Fibroblast of pulmonary artery (primary cell): Measurements from ENCODE around the gene OLFM1.

Experiments
- DNase-seq: peaks from one replicate; pipeline ENCODE4 v3.0.0-alpha.2; 2010; ENCODE audit warnings: low read depth
- H3K4me3 ChIP-seq: replicated peaks from 2 replicates; pipeline ENCODE4 v1.5.1; 2011; ENCODE audit warnings: low read depth, mild to moderate bottlenecking, control low read depth, low read length, moderate library complexity
- TF ChIP-seq, protein P1 (sequence below): IDR thresholded peaks from 2 replicates; pipeline ENCODE4 v1.5.1; 2011; ENCODE audit warnings: mild to moderate bottlenecking, control low read depth, low read length, inconsistent platforms; ENCODE audit errors: missing control alignments

OLFM1 gene

DNA sequence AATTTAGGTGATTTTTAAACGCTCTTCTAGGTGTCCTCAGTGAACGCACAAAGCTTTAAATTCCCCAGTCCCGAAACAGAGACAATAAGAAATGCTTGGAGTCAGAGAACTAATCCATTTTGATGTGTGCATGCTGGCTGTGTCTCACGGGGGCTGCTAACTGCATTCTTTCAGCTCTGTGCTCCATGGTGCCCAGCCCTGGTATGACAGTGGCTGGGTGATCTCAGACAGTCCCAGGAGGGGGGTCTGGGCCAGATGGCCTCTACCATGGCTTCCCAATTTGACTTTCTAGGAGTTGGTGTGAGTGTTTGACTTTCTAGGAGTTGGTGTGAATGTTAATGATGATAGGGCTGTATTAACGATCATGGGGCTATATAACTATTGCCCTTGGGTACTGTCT lies 12.1 kb downstream of the OLFM1 start:
- no peak for DNase-seq
- TF ChIP-seq, protein P1, sequence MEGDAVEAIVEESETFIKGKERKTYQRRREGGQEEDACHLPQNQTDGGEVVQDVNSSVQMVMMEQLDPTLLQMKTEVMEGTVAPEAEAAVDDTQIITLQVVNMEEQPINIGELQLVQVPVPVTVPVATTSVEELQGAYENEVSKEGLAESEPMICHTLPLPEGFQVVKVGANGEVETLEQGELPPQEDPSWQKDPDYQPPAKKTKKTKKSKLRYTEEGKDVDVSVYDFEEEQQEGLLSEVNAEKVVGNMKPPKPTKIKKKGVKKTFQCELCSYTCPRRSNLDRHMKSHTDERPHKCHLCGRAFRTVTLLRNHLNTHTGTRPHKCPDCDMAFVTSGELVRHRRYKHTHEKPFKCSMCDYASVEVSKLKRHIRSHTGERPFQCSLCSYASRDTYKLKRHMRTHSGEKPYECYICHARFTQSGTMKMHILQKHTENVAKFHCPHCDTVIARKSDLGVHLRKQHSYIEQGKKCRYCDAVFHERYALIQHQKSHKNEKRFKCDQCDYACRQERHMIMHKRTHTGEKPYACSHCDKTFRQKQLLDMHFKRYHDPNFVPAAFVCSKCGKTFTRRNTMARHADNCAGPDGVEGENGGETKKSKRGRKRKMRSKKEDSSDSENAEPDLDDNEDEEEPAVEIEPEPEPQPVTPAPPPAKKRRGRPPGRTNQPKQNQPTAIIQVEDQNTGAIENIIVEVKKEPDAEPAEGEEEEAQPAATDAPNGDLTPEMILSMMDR, result no peak
- H3K4me3 ChIP-seq, result no peak overlapping the region

DNA sequence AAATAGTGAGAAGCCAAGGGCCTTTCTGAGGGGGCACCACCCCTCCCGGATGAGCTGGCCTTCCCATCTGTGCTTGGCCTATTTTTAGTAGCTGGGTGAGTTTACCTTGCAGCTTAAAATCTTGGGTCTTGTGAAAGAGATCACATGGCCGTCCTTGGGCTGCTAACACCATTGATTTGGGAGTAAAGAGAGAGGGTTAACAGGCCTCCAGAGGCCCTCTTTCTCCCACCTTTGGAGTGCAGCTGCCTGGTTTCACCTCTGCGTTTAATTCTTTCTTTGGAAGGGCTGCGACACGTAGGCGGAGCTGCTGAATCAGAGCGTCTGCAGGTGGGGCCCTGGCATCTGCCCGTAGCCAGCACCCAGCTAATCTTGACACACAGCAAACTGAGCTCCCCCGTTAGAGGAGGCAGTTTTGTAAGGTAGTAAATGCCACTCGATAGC lies 12.8 kb downstream of the OLFM1 start:
- DNase-seq, result no peak
- H3K4me3 ChIP-seq, result no peak overlapping the region
- TF ChIP-seq, protein P1, result no peak

DNA sequence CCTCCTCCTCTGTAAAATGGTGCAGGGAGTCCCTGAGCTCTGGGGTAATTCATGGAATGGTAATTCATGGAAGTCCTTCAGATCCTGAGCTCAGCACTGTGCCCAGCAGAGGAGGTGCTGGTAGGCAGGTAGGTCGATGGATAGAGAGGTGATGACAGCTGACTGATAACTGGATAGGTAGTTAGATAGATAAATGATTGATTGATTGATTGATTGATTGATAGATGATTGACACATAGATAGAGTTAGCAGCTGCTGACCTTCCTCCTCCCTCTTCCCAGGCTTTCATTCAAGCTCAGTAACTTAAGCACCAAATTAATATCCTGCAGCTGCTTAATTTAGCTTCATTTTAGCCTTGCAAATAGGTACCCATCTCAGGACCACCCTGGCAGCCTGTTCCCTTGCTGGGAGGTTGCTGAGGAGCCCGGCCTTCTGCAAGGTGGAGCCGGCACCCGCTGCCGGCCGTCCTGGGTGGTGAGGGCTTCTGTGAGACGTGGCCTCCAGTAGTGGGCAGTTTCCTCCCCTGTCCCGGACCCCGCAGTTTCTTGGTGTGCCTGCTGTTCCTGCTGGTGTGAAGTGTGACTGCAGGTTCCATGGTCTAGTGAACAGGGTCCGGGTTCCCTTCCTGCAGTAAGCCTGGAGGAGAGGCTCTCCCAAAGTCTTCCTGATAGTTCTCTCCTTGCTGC lies 13.4 kb downstream of the OLFM1 start:
- TF ChIP-seq, protein P1, result no peak
- no peak for DNase-seq
- no peak overlapping the region for H3K4me3 ChIP-seq

DNA sequence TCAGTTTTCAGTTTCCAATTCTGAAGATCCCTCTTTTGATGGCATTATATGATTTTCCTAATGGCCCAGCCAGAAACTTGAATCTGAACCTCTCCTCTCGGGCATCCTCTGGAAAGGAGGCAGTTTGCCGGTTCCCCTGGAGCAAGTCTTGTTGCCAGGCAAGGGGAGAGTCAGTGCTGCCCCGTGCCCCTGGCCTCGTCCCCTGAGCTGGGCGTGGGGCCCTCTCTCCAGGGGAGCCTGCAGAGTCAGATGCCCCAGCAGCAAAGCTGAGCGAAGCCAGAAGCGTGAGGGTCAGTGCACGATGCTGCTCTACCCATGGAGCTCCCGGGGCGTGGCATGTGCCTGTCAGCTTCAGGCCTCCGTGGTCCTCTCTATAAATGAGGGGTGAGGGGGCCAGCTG lies 14.0 kb downstream of the OLFM1 start:
- TF ChIP-seq, protein P1, result no peak
- no peak overlapping the region for H3K4me3 ChIP-seq
- DNase-seq, result no peak

DNA sequence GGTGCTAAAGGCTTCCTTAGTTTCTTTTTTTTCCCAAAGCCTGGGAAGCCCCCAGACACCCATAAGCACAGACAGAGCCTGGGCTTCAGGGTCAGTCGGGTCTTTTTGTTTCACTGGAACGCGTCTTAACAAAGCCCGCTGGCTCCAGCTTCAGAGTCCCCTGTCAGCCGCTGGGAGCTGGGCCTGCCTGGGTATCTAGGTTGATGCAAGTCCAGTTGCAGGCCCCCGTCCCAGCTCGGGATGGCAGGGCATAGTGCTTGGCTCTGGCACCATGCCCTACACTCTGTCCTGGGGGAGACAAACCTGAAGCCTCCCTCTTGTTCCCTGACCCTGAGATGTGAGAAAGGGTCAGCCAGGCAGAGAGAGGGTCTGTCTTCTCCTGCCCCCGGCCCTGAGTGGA lies 14.5 kb downstream of the OLFM1 start:
- TF ChIP-seq, protein P1, result no peak
- no peak for DNase-seq
- H3K4me3 ChIP-seq, result no peak overlapping the region

DNA sequence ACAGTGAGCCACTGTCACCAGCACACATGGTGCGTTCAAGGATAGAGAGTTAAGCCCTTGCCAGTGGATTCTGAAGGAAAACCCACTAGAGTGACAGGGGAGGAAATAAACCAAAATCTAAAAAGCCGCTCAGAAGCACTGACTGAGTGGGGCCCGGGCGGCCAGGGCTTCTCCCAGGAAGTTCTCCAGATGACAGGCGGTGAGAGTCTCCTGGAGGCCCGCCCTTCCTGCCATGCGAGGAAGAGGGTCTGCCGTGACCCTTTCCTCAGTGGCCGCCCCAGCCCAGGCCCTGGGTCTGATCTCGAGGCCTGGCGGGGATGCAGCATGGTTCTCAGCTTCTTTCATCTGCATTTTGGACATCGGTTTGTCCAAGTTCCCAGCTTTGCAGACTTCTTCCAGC lies 14.9 kb downstream of the OLFM1 start:
- DNase-seq, result no peak
- TF ChIP-seq, protein P1, result no peak
- H3K4me3 ChIP-seq, result no peak overlapping the region

DNA sequence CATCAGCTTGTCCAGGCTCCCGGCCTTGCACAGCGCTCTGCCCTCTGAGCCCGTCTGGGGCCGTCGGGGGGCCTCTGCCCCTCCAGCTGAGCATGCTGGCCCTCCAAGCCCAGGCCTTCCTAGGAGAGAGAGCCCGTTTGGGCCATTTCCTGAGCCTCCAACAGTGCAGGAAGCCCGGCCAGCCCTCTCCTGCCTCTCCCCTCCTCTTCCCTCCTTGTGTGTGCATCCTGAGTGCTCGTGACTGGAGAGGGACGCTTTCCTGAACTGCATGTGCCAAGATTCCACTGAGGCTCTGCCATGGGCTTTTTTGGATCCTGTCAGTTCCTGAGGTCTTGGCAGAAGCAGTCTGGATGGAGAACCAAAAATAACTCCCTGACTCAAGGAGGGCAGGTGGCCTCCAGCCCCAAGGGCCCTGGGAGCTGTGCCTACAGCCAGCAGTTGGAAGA lies 15.6 kb downstream of the OLFM1 start:
- TF ChIP-seq, protein P1, result no peak
- DNase-seq, result no peak
- H3K4me3 ChIP-seq, result no peak overlapping the region
